Measurements from ENCODE around the gene NCOA5.

NCOA5 gene

GRCh38 chr20:46056027-46056833, 33.5 kb downstream of the NCOA5 start (continued):
- TF ChIP-seq, protein P1, sequence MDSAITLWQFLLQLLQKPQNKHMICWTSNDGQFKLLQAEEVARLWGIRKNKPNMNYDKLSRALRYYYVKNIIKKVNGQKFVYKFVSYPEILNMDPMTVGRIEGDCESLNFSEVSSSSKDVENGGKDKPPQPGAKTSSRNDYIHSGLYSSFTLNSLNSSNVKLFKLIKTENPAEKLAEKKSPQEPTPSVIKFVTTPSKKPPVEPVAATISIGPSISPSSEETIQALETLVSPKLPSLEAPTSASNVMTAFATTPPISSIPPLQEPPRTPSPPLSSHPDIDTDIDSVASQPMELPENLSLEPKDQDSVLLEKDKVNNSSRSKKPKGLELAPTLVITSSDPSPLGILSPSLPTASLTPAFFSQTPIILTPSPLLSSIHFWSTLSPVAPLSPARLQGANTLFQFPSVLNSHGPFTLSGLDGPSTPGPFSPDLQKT (IDR thresholded peaks at IDR 0.05; ENCODE audit: borderline replicate concordance, low read depth, low read length), result no peak
- TF ChIP-seq, protein P2, sequence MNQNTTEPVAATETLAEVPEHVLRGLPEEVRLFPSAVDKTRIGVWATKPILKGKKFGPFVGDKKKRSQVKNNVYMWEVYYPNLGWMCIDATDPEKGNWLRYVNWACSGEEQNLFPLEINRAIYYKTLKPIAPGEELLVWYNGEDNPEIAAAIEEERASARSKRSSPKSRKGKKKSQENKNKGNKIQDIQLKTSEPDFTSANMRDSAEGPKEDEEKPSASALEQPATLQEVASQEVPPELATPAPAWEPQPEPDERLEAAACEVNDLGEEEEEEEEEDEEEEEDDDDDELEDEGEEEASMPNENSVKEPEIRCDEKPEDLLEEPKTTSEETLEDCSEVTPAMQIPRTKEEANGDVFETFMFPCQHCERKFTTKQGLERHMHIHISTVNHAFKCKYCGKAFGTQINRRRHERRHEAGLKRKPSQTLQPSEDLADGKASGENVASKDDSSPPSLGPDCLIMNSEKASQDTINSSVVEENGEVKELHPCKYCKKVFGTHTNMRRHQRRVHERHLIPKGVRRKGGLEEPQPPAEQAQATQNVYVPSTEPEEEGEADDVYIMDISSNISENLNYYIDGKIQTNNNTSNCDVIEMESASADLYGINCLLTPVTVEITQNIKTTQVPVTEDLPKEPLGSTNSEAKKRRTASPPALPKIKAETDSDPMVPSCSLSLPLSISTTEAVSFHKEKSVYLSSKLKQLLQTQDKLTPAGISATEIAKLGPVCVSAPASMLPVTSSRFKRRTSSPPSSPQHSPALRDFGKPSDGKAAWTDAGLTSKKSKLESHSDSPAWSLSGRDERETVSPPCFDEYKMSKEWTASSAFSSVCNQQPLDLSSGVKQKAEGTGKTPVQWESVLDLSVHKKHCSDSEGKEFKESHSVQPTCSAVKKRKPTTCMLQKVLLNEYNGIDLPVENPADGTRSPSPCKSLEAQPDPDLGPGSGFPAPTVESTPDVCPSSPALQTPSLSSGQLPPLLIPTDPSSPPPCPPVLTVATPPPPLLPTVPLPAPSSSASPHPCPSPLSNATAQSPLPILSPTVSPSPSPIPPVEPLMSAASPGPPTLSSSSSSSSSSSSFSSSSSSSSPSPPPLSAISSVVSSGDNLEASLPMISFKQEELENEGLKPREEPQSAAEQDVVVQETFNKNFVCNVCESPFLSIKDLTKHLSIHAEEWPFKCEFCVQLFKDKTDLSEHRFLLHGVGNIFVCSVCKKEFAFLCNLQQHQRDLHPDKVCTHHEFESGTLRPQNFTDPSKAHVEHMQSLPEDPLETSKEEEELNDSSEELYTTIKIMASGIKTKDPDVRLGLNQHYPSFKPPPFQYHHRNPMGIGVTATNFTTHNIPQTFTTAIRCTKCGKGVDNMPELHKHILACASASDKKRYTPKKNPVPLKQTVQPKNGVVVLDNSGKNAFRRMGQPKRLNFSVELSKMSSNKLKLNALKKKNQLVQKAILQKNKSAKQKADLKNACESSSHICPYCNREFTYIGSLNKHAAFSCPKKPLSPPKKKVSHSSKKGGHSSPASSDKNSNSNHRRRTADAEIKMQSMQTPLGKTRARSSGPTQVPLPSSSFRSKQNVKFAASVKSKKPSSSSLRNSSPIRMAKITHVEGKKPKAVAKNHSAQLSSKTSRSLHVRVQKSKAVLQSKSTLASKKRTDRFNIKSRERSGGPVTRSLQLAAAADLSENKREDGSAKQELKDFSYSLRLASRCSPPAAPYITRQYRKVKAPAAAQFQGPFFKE (tag by site-specific recombination; IDR thresholded peaks at IDR 0.05; ENCODE audit: borderline replicate concordance), result no peak
- TF ChIP-seq ZBTB20 (tag by site-specific recombination; IDR thresholded peaks at IDR 0.05), result no peak
- TF ChIP-seq, protein P3, sequence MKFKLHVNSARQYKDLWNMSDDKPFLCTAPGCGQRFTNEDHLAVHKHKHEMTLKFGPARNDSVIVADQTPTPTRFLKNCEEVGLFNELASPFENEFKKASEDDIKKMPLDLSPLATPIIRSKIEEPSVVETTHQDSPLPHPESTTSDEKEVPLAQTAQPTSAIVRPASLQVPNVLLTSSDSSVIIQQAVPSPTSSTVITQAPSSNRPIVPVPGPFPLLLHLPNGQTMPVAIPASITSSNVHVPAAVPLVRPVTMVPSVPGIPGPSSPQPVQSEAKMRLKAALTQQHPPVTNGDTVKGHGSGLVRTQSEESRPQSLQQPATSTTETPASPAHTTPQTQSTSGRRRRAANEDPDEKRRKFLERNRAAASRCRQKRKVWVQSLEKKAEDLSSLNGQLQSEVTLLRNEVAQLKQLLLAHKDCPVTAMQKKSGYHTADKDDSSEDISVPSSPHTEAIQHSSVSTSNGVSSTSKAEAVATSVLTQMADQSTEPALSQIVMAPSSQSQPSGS (tag by site-specific recombination; IDR thresholded peaks at IDR 0.05; ENCODE audit: low read depth), result no peak
- no peak for TF ChIP-seq KLF7 (tag by site-specific recombination; IDR thresholded peaks at IDR 0.05; ENCODE audit: borderline replicate concordance)
- no peak for TF ChIP-seq SETDB1 (IDR thresholded peaks at IDR 0.05; ENCODE audit: insufficient read length, low read length)
- no peak for TF ChIP-seq IKZF3 (tag by site-specific recombination; IDR thresholded peaks at IDR 0.05)

GRCh38 chr20:46055269-46055668, 34.5 kb downstream of the NCOA5 start:
- Histone ChIP-seq H3K4me3 (ENCODE audit: low read depth, low read length) (no peak overlapping the region), H3K4me1 (ENCODE audit: control insufficient read depth, insufficient read depth, low read length) (no peaks in the 10 kb centered on the region), H3K27ac (ENCODE audit: extremely low read depth, low read depth, low read length) (no peak overlapping the region), H3K36me3 (ENCODE audit: control insufficient read depth in 2 of 2, insufficient read depth in 1 of 2, low read length in 2 of 2) (peaks cover 0 to 2% of the 10 kb centered on the region in 2 experiments; a peak in 1 of 3 replicates), H3K9me3 (ENCODE audit: control insufficient read depth, insufficient read depth, low read depth, low read length) (no peaks in the 10 kb centered on the region)
- ChIA-PET CTCF (no interaction called here), POLR2A (no interaction called here)
- TF ChIP-seq ZFHX2 (tag by site-specific recombination; conservative IDR thresholded peaks at IDR 0.05) (peak; percentile 82), ZNF629 (tag by site-specific recombination; IDR thresholded peaks at IDR 0.05) (no peak), EGR2 (tag by site-specific recombination; IDR thresholded peaks at IDR 0.05; ENCODE audit: low read depth) (peak; percentile 95)

DNA sequence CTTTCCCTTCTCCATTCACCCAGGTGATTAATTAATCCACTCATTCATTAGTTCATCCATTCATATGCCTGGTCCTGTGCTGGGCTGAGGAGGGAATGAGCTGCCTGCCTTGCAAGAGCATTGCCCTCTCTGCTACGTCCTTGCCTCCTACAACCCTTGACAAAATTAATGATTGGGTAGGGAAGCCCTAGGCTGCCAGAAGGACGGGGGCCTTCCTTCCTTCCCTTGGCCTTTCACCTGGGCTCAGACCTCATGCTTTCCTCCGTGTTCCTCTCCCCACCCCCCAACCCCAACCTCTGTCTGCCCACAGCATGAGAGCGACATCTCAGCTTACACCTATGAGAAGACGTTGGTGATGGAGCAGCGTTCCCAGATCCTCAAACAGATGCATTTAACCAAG, 35.2 kb downstream of the NCOA5 start:
- CTCF ChIA-PET, result interaction anchor here (1.1 kb wide), 1 partner anchor 32 kb away, joined by 4 read pairs; no protein-coding TSS in a partner anchor
- TF ChIP-seq ZBTB7A (tag by site-specific recombination; IDR thresholded peaks at IDR 0.05; ENCODE audit: low read depth) (no peak), ZNF140 (tag by site-specific recombination; IDR thresholded peaks at IDR 0.05) (no peak), ZNF391 (tag by site-specific recombination; IDR thresholded peaks at IDR 0.05; ENCODE audit: borderline replicate concordance, low read depth) (no peak), GLIS1 (tag by site-specific recombination; IDR thresholded peaks at IDR 0.05) (no peak), ZNF324 (tag by site-specific recombination; IDR thresholded peaks at IDR 0.05) (no peak), ZNF48 (tag by site-specific recombination; IDR thresholded peaks at IDR 0.05) (no peak), ZNF223 (tag by site-specific recombination; IDR thresholded peaks at IDR 0.05) (no peak), INSM2 (tag by site-specific recombination; IDR thresholded peaks at IDR 0.05) (no peak), ZNF146 (tag by site-specific recombination; IDR thresholded peaks at IDR 0.05) (no peak)
- H3K4me1 ChIP-seq (ENCODE audit: control insufficient read depth, insufficient read depth, low read length), result no peaks in the 10 kb centered on the region
- POLR2A ChIA-PET, result no interaction called here
- H3K4me3 ChIP-seq (ENCODE audit: low read depth, low read length), result no peak overlapping the region
- H3K9me3 ChIP-seq (ENCODE audit: control insufficient read depth, insufficient read depth, low read depth, low read length), result no peaks in the 10 kb centered on the region
- H3K27ac ChIP-seq (ENCODE audit: extremely low read depth, low read depth, low read length), result no peak overlapping the region
- no peaks in the 10 kb centered on the region for H3K36me3 ChIP-seq (ENCODE audit: control insufficient read depth in 2 of 2, insufficient read depth in 1 of 2, low read length in 2 of 2)

All from HEK293 (cell line).